Uterus (tissue), 4 donors: ENCODE data around the gene KIF26A. TPM values are rescaled to one million over a fixed set of nuclear protein-coding genes. Genes with fewer than 3 reads are reported as not detected.

Experiments
- DNase-seq, 2 donors: peaks; one replicate each; pipeline ENCODE4 v3.0.0-alpha.2; 2019 to 2020
- H3K27ac ChIP-seq, 2 donors: fragments of 200-600 bp; sonication (generic); 1 replicate in 1 of 2; 2 replicates in 1 of 2; pipeline ENCODE4 v1.5.1; 2016 to 2018
- H3K27me3 ChIP-seq, 2 donors: fragments of 200-600 bp; sonication (generic); one replicate each; pipeline ENCODE4 v1.5.1; 2018 to 2019; ENCODE audit warnings: control low read depth in 1 of 2
- H3K36me3 ChIP-seq, 2 donors: fragments of 200-600 bp; sonication (generic); one replicate each; pipeline ENCODE4 v1.5.1; 2019; ENCODE audit warnings: control low read depth in 1 of 2
- H3K4me1 ChIP-seq, 2 donors: fragments of 200-600 bp; sonication (generic); one replicate each; pipeline ENCODE4 v1.5.1; 2018 to 2019; ENCODE audit warnings: control low read depth in 1 of 2
- H3K4me3 ChIP-seq, 2 donors: fragments of 200-600 bp; sonication (generic); 1 replicate in 1 of 2; 2 replicates in 1 of 2; pipeline ENCODE4 v1.5.1; 2018 to 2019; ENCODE audit warnings: mild to moderate bottlenecking in 1 of 2
- H3K9me3 ChIP-seq, 2 donors: fragments of 200-600 bp; sonication (generic); one replicate each; pipeline ENCODE4 v1.5.1; 2019; ENCODE audit warnings: control low read depth in 1 of 2
- CTCF ChIP-seq, 4 experiments: fragments of 200-600 bp in 2 of 4; fragments of 450-650 bp in 2 of 4; sonication (generic) in 2 of 4; IDR thresholded peaks; one replicate each; pipeline ENCODE4 v1.5.1; 2016 to 2019; ENCODE audit warnings: antibody characterized with exemption in 4 of 4, mild to moderate bottlenecking in 2 of 4, moderate library complexity in 1 of 4
- POLR2A ChIP-seq, 2 donors: fragments of 450-650 bp; IDR thresholded peaks; one replicate each; pipeline ENCODE4 v1.6.1; 2016; ENCODE audit warnings: antibody characterized with exemption in 2 of 2, mild to moderate bottlenecking in 1 of 2, moderate library complexity in 1 of 2
- intact Hi-C: fragments of 100-400 bp; cut with DNase I; formaldehyde crosslinking; loops from one replicate; pipeline ENCODE4 v1.15.1; 2023; ENCODE audit warnings: low total_unique reads
- total RNA-seq, 4 donors: library from RNA; depleted of rRNA in 3 of 4; stranded (reverse); fragments of >200 nt in 3 of 4; gene quantifications; one replicate each; pipeline versions ENCODE4 v1.1.0 to v1.2.4, GENCODE V29; 2014 to 2023
- donor health status: DM: yes; HTN: yes; CAD: no.

Gene KIF26A
- total RNA-seq, 4 donors from 2014 or later, result 4.1 to 10.5 (median 7.5) TPM

- TF ChIP-seq CTCF (IDR thresholded peaks at IDR 0.05) (no peak), POLR2A (IDR thresholded peaks at IDR 0.05) (no peak)
- H3K27me3 ChIP-seq, result no peaks in the 10 kb centered on the region
- H3K4me1 ChIP-seq, result no peaks in the 10 kb centered on the region
- no peak overlapping the region for H3K4me3 ChIP-seq
- H3K27ac ChIP-seq, result no peak overlapping the region
- intact Hi-C loops, result no loop called here
- no peak for DNase-seq
- H3K36me3 ChIP-seq, result no peaks in the 10 kb centered on the region
- H3K9me3 ChIP-seq, result no peaks in the 10 kb centered on the region
These were observed 57.0 kb downstream of the KIF26A start for GRCh38 chr14:104195361-104195760.

- H3K9me3 ChIP-seq, result no peaks in the 10 kb centered on the region
- no peaks in the 10 kb centered on the region for H3K4me1 ChIP-seq
- intact Hi-C loops, result no loop called here
- H3K36me3 ChIP-seq, result no peaks in the 10 kb centered on the region
- TF ChIP-seq POLR2A (IDR thresholded peaks at IDR 0.05) (no peak), CTCF (IDR thresholded peaks at IDR 0.05) (no peak)
- H3K27ac ChIP-seq, result no peak overlapping the region
- DNase-seq, result no peak
- H3K27me3 ChIP-seq, result no peaks in the 10 kb centered on the region
- no peak overlapping the region for H3K4me3 ChIP-seq
These were observed 57.5 kb downstream of the KIF26A start for GRCh38 chr14:104195878-104196277.

GRCh38 chr14:104196461-104197140 is 58.2 kb downstream of the KIF26A start:
- Histone ChIP-seq H3K4me3 (no peak overlapping the region), H3K27me3 (no peaks in the 10 kb centered on the region), H3K36me3 (no peaks in the 10 kb centered on the region), H3K27ac (no peak overlapping the region), H3K9me3 (no peaks in the 10 kb centered on the region), H3K4me1 (no peaks in the 10 kb centered on the region)
- no peak for DNase-seq
- no peak for TF ChIP-seq POLR2A (IDR thresholded peaks at IDR 0.05)
- TF ChIP-seq CTCF (IDR thresholded peaks at IDR 0.05), result no peak
- intact Hi-C loops, result no loop called here

GRCh38 chr14:104197449-104198247 is 59.3 kb downstream of the KIF26A start:
- DNase-seq, result no peak
- Histone ChIP-seq H3K4me1 (no peaks in the 10 kb centered on the region), H3K4me3 (no peak overlapping the region), H3K27me3 (no peaks in the 10 kb centered on the region), H3K9me3 (no peaks in the 10 kb centered on the region), H3K27ac (no peak overlapping the region), H3K36me3 (no peaks in the 10 kb centered on the region)
- intact Hi-C loops, result no loop called here
- no peak for TF ChIP-seq CTCF (IDR thresholded peaks at IDR 0.05)
- no peak for TF ChIP-seq POLR2A (IDR thresholded peaks at IDR 0.05)

- intact Hi-C loops, result no loop called here
- DNase-seq, result no peak
- Histone ChIP-seq H3K4me1 (no peaks in the 10 kb centered on the region), H3K36me3 (no peaks in the 10 kb centered on the region), H3K27me3 (no peaks in the 10 kb centered on the region), H3K4me3 (no peak overlapping the region), H3K27ac (no peak overlapping the region), H3K9me3 (no peaks in the 10 kb centered on the region)
- no peak for TF ChIP-seq POLR2A (IDR thresholded peaks at IDR 0.05)
- no peak for TF ChIP-seq CTCF (IDR thresholded peaks at IDR 0.05)
These were observed 61.0 kb downstream of the KIF26A start for GRCh38 chr14:104199266-104199895.
